ENCODE data around the gene ADAT1.

ADAT1 gene

GRCh38 chr16:75578725-75579124, 44.4 kb downstream of the ADAT1 start:
- no peaks in the 10 kb centered on the region for H3K27me3 ChIP-seq (ENCODE audit: control insufficient read depth in 2 of 2, insufficient read depth in 2 of 2, low read length in 2 of 2)
- H3K4me3 ChIP-seq (ENCODE audit: low read length in 2 of 2): no peak overlapping the region
- no peak overlapping the region for H3K27ac ChIP-seq (ENCODE audit: low read depth in 2 of 2, low read length in 2 of 2)
- H3K4me1 ChIP-seq (ENCODE audit: control insufficient read depth in 2 of 2, insufficient read depth in 2 of 2, low read length in 2 of 2): no peaks in the 10 kb centered on the region
- H3K9ac ChIP-seq (ENCODE audit: low read depth in 1 of 2, low read length in 2 of 2): no peak overlapping the region
- H3K9me3 ChIP-seq (ENCODE audit: control insufficient read depth in 2 of 2, low read length in 2 of 2): no peaks in the 10 kb centered on the region
- peaks cover 31 to 38% of the 10 kb centered on the region in 2 donors for H3K36me3 ChIP-seq (ENCODE audit: control insufficient read depth in 2 of 2, insufficient read depth in 2 of 2, low read length in 2 of 2)

DNA sequence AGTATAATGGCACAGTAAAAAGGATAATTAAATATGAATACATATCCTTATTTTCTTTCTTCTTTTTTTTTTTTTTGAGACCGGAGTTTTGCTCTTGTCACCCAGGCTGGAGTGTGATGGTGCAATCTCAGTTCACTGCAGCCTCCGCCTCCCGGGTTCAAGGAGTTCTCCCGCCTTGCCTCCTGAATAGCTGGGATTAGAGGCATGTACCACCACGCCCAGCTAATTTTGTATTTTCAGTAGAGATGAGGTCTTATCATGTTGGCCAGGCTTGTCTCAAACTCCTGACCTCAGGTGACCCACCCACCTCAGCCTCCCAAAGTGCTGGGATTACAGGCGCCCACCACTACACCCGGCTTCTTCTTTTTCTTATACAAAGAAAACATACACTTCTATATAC, 44.9 kb downstream of the ADAT1 start:
- no peak overlapping the region for H3K4me3 ChIP-seq (ENCODE audit: low read length in 2 of 2)
- no peak overlapping the region for H3K27ac ChIP-seq (ENCODE audit: low read depth in 2 of 2, low read length in 2 of 2)
- H3K27me3 ChIP-seq (ENCODE audit: control insufficient read depth in 2 of 2, insufficient read depth in 2 of 2, low read length in 2 of 2): no peaks in the 10 kb centered on the region
- H3K4me1 ChIP-seq (ENCODE audit: control insufficient read depth in 2 of 2, insufficient read depth in 2 of 2, low read length in 2 of 2): no peaks in the 10 kb centered on the region
- H3K9ac ChIP-seq (ENCODE audit: low read depth in 1 of 2, low read length in 2 of 2): no peak overlapping the region
- H3K9me3 ChIP-seq (ENCODE audit: control insufficient read depth in 2 of 2, low read length in 2 of 2): no peaks in the 10 kb centered on the region
- peaks cover 36 to 43% of the 10 kb centered on the region in 2 donors for H3K36me3 ChIP-seq (ENCODE audit: control insufficient read depth in 2 of 2, insufficient read depth in 2 of 2, low read length in 2 of 2)

- Histone ChIP-seq H3K9ac (ENCODE audit: low read depth in 1 of 2, low read length in 2 of 2) (no peak overlapping the region), H3K4me1 (ENCODE audit: control insufficient read depth in 2 of 2, insufficient read depth in 2 of 2, low read length in 2 of 2) (no peaks in the 10 kb centered on the region), H3K27me3 (ENCODE audit: control insufficient read depth in 2 of 2, insufficient read depth in 2 of 2, low read length in 2 of 2) (no peaks in the 10 kb centered on the region), H3K36me3 (ENCODE audit: control insufficient read depth in 2 of 2, insufficient read depth in 2 of 2, low read length in 2 of 2) (peaks cover 47 to 57% of the 10 kb centered on the region in 2 donors), H3K9me3 (ENCODE audit: control insufficient read depth in 2 of 2, low read length in 2 of 2) (no peaks in the 10 kb centered on the region), H3K4me3 (ENCODE audit: low read length in 2 of 2) (no peak overlapping the region), H3K27ac (ENCODE audit: low read depth in 2 of 2, low read length in 2 of 2) (no peak overlapping the region)
Measured at GRCh38 chr16:75576384-75576811, 46.7 kb downstream of the ADAT1 start.

- Histone ChIP-seq H3K9ac (ENCODE audit: low read depth in 1 of 2, low read length in 2 of 2) (no peak overlapping the region), H3K9me3 (ENCODE audit: control insufficient read depth in 2 of 2, low read length in 2 of 2) (no peaks in the 10 kb centered on the region), H3K36me3 (ENCODE audit: control insufficient read depth in 2 of 2, insufficient read depth in 2 of 2, low read length in 2 of 2) (peaks cover 51 to 61% of the 10 kb centered on the region in 2 donors), H3K4me1 (ENCODE audit: control insufficient read depth in 2 of 2, insufficient read depth in 2 of 2, low read length in 2 of 2) (no peaks in the 10 kb centered on the region), H3K4me3 (ENCODE audit: low read length in 2 of 2) (no peak overlapping the region), H3K27ac (ENCODE audit: low read depth in 2 of 2, low read length in 2 of 2) (no peak overlapping the region), H3K27me3 (ENCODE audit: control insufficient read depth in 2 of 2, insufficient read depth in 2 of 2, low read length in 2 of 2) (no peaks in the 10 kb centered on the region)
Measured at GRCh38 chr16:75575958-75576357, 47.1 kb downstream of the ADAT1 start.

- no peak overlapping the region for H3K27ac ChIP-seq (ENCODE audit: low read depth in 2 of 2, low read length in 2 of 2)
- H3K27me3 ChIP-seq (ENCODE audit: control insufficient read depth in 2 of 2, insufficient read depth in 2 of 2, low read length in 2 of 2): no peaks in the 10 kb centered on the region
- peaks cover 2 to 5% of the 10 kb centered on the region in 2 donors for H3K4me1 ChIP-seq (ENCODE audit: control insufficient read depth in 2 of 2, insufficient read depth in 2 of 2, low read length in 2 of 2)
- no peak overlapping the region for H3K4me3 ChIP-seq (ENCODE audit: low read length in 2 of 2)
- H3K36me3 ChIP-seq (ENCODE audit: control insufficient read depth in 2 of 2, insufficient read depth in 2 of 2, low read length in 2 of 2): peaks cover 61 to 67% of the 10 kb centered on the region in 2 donors
- no peaks in the 10 kb centered on the region for H3K9me3 ChIP-seq (ENCODE audit: control insufficient read depth in 2 of 2, low read length in 2 of 2)
- no peak overlapping the region for H3K9ac ChIP-seq (ENCODE audit: low read depth in 1 of 2, low read length in 2 of 2)
Measured at GRCh38 chr16:75573955-75574354, 49.1 kb downstream of the ADAT1 start.

DNA sequence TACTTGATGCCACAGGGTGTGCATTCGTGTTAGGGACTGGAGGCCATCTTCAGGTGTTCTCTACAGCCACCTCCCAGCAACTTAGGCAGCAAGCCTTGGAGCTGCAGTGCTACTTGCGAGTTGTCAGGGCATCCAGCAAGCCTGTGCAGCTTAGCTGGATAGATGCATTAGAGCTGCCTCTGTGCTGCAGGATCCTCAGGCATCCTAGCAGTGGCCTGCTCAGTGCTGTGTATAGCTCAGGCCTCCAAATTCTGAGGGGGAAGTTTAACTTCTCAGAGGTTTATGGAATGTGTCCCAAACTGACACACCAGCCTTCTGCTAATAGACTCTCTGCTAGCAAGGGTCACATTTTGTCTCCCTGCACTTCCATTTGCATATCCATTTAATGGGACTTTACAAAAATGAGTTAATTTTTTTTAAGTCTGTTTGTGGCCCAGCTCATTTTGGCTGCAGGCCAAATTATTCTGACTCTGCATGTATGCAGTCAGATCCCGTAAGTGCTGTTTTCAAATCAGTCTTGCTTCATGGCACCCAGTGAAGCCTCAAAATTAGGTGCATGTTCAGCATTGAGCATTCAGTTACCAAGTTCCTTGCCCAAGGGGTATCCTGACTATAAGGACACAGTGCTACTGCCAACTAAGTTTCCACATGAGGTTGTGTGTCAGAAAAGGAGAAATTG, 50.1 kb downstream of the ADAT1 start:
- Histone ChIP-seq H3K27ac (ENCODE audit: low read depth in 2 of 2, low read length in 2 of 2) (no peak overlapping the region), H3K9ac (ENCODE audit: low read depth in 1 of 2, low read length in 2 of 2) (no peak overlapping the region), H3K27me3 (ENCODE audit: control insufficient read depth in 2 of 2, insufficient read depth in 2 of 2, low read length in 2 of 2) (no peaks in the 10 kb centered on the region), H3K9me3 (ENCODE audit: control insufficient read depth in 2 of 2, low read length in 2 of 2) (no peaks in the 10 kb centered on the region), H3K4me1 (ENCODE audit: control insufficient read depth in 2 of 2, insufficient read depth in 2 of 2, low read length in 2 of 2) (peaks cover 5 to 6% of the 10 kb centered on the region in 2 donors), H3K36me3 (ENCODE audit: control insufficient read depth in 2 of 2, insufficient read depth in 2 of 2, low read length in 2 of 2) (peaks cover 63 to 68% of the 10 kb centered on the region in 2 donors), H3K4me3 (ENCODE audit: low read length in 2 of 2) (no peak overlapping the region)

DNA sequence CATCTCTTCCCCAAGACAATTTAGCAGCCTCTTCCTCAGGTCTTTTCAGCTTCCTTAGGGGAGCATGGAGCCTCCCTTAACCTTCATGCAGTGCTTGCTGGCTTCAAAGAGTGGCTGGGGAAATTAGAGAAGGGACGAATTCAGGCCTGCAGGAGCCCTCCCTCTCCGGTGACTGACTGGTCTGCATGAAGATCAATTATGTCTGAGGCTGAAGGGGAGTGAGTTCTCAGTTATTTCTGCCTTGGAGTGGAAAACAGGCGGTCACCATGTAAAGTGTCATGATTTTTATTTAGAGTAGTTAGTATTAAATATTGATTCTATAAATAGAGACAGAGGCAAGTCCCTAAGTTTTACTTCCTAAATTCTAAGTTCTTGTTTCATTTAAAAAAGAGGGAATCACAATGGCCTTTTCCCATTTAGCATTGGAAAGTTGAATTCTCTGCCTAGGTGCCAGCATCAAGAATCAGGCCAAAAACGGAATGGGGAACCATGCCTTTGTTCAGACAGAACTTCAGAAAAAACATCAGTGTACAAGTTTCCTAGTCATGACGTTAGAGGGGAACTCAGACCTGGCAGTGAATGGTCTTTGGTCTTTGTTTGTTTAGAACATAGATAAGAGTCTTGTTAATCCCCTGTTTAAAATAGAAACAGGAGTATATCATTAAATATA, 52.5 kb downstream of the ADAT1 start:
- Histone ChIP-seq H3K4me3 (ENCODE audit: low read length in 2 of 2) (no peak overlapping the region), H3K27ac (ENCODE audit: low read depth in 2 of 2, low read length in 2 of 2) (no peak overlapping the region), H3K9ac (ENCODE audit: low read depth in 1 of 2, low read length in 2 of 2) (no peak overlapping the region), H3K36me3 (ENCODE audit: control insufficient read depth in 2 of 2, insufficient read depth in 2 of 2, low read length in 2 of 2) (peaks cover 44 to 60% of the 10 kb centered on the region in 2 donors), H3K4me1 (ENCODE audit: control insufficient read depth in 2 of 2, insufficient read depth in 2 of 2, low read length in 2 of 2) (peaks cover 18 to 21% of the 10 kb centered on the region in 2 donors), H3K9me3 (ENCODE audit: control insufficient read depth in 2 of 2, low read length in 2 of 2) (no peaks in the 10 kb centered on the region), H3K27me3 (ENCODE audit: control insufficient read depth in 2 of 2, insufficient read depth in 2 of 2, low read length in 2 of 2) (no peaks in the 10 kb centered on the region)

GRCh38 chr16:75567911-75568310, 55.2 kb downstream of the ADAT1 start:
- Histone ChIP-seq H3K4me3 (ENCODE audit: low read length in 2 of 2) (peak overlapping the region in 1 of 2 donors; percentile 20), H3K36me3 (ENCODE audit: control insufficient read depth in 2 of 2, insufficient read depth in 2 of 2, low read length in 2 of 2) (peaks cover 28 to 45% of the 10 kb centered on the region in 2 donors), H3K9ac (ENCODE audit: low read depth in 1 of 2, low read length in 2 of 2) (no peak overlapping the region)

GRCh38 chr16:75566758-75567255, 56.3 kb downstream of the ADAT1 start:
- peak overlapping the region; percentile 83 to 86 for H3K9ac ChIP-seq (ENCODE audit: low read depth in 1 of 2, low read length in 2 of 2)
- peaks cover 18 to 22% of the 10 kb centered on the region in 2 donors for H3K4me1 ChIP-seq (ENCODE audit: control insufficient read depth in 2 of 2, insufficient read depth in 2 of 2, low read length in 2 of 2)
- no peaks in the 10 kb centered on the region for H3K27me3 ChIP-seq (ENCODE audit: control insufficient read depth in 2 of 2, insufficient read depth in 2 of 2, low read length in 2 of 2)

More at GRCh38 chr16:75567911-75568310, 55.2 kb downstream of the ADAT1 start:
- Histone ChIP-seq H3K4me1 (ENCODE audit: control insufficient read depth in 2 of 2, insufficient read depth in 2 of 2, low read length in 2 of 2) (peaks cover 18 to 22% of the 10 kb centered on the region in 2 donors), H3K9me3 (ENCODE audit: control insufficient read depth in 2 of 2, low read length in 2 of 2) (no peaks in the 10 kb centered on the region), H3K27ac (ENCODE audit: low read depth in 2 of 2, low read length in 2 of 2) (no peak overlapping the region), H3K27me3 (ENCODE audit: control insufficient read depth in 2 of 2, insufficient read depth in 2 of 2, low read length in 2 of 2) (no peaks in the 10 kb centered on the region)

GRCh38 chr16:75566040-75566757, 56.9 kb downstream of the ADAT1 start, which contains the start of gene GABARAPL2:
GABARAPL2 (plus strand) TSS chr16:75566379; CDS start chr16:75566487, 108 bp downstream.
- Histone ChIP-seq H3K9me3 (ENCODE audit: control insufficient read depth in 2 of 2, low read length in 2 of 2) (no peaks in the 10 kb centered on the region), H3K27me3 (ENCODE audit: control insufficient read depth in 2 of 2, insufficient read depth in 2 of 2, low read length in 2 of 2) (peaks cover 0 to 1% of the 10 kb centered on the region in 2 donors), H3K4me1 (ENCODE audit: control insufficient read depth in 2 of 2, insufficient read depth in 2 of 2, low read length in 2 of 2) (peaks cover 18 to 22% of the 10 kb centered on the region in 2 donors)

More at GRCh38 chr16:75566758-75567255, 56.3 kb downstream of the ADAT1 start:
- Histone ChIP-seq H3K9me3 (ENCODE audit: control insufficient read depth in 2 of 2, low read length in 2 of 2) (no peaks in the 10 kb centered on the region), H3K27ac (ENCODE audit: low read depth in 2 of 2, low read length in 2 of 2) (peak overlapping the region; percentile 76), H3K4me3 (ENCODE audit: low read length in 2 of 2) (peak overlapping the region; percentile 83 to 91), H3K36me3 (ENCODE audit: control insufficient read depth in 2 of 2, insufficient read depth in 2 of 2, low read length in 2 of 2) (peaks cover 20 to 34% of the 10 kb centered on the region in 2 donors)

More at GRCh38 chr16:75566040-75566757, 56.9 kb downstream of the ADAT1 start, which contains the start of gene GABARAPL2:
- Histone ChIP-seq H3K36me3 (ENCODE audit: control insufficient read depth in 2 of 2, insufficient read depth in 2 of 2, low read length in 2 of 2) (peaks cover 18 to 32% of the 10 kb centered on the region in 2 donors), H3K27ac (ENCODE audit: low read depth in 2 of 2, low read length in 2 of 2) (peak within 1 kb of the TSS; percentile 76), H3K4me3 (ENCODE audit: low read length in 2 of 2) (peak within 1 kb of the TSS; percentile 83 to 91), H3K9ac (ENCODE audit: low read depth in 1 of 2, low read length in 2 of 2) (peak within 1 kb of the TSS; percentile 86 to 88)

Measured in mucosa of rectum (tissue), 2 donors.